Lung (tissue), 12 donors: ENCODE data around the gene TLE6. TPM values are rescaled to one million over a fixed set of nuclear protein-coding genes. Genes with fewer than 3 reads are reported as not detected.
A peak's percentile ranks its signal among the peaks of the same experiment; 100 is the strongest.

Experiments
- ATAC-seq: fragments of 200-7000 bp; cut with Tn5 transposase; one replicate; pipeline ENCODE4 v1.9.1; 2020; ENCODE audit warnings: moderate number of reproducible peaks; ENCODE audit not compliant: insufficient read depth, low FRiP score
- DNase-seq, 3 donors: peaks; one replicate each; pipeline ENCODE4 v3.0.0-alpha.2; 2013 to 2017
- H3K27ac ChIP-seq, 2 donors: one replicate each; pipeline ENCODE4 v1.5.1; 2013; ENCODE audit warnings: mild to moderate bottlenecking in 2 of 2, moderate library complexity in 2 of 2, control low read depth in 1 of 2, inconsistent platforms in 1 of 2, low read depth in 1 of 2, low read length in 1 of 2
- H3K27me3 ChIP-seq, 3 donors: one replicate each; pipeline ENCODE4 v1.5.1; 2013; ENCODE audit warnings: low read length in 2 of 3; ENCODE audit not compliant: control insufficient read depth in 3 of 3, insufficient read depth in 3 of 3
- H3K36me3 ChIP-seq, 4 donors: one replicate each; pipeline ENCODE4 v1.5.1; 2013; ENCODE audit warnings: low read length in 4 of 4, mild to moderate bottlenecking in 1 of 4, moderate library complexity in 1 of 4; ENCODE audit not compliant: control insufficient read depth in 4 of 4, insufficient read depth in 4 of 4
- H3K4me1 ChIP-seq, 5 donors: one replicate each; pipeline ENCODE4 v1.5.1; 2013; ENCODE audit warnings: low read length in 5 of 5, mild to moderate bottlenecking in 2 of 5, moderate library complexity in 1 of 5; ENCODE audit not compliant: control insufficient read depth in 5 of 5, insufficient read depth in 5 of 5
- H3K4me3 ChIP-seq: one replicate; pipeline ENCODE4 v1.5.1; 2013; ENCODE audit warnings: mild to moderate bottlenecking, control low read depth, moderate library complexity
- H3K9ac ChIP-seq, 2 donors: one replicate each; pipeline ENCODE4 v1.5.1; 2013; ENCODE audit warnings: low read length in 2 of 2, control low read depth in 1 of 2; ENCODE audit not compliant: insufficient read depth in 1 of 2
- H3K9me3 ChIP-seq, 4 donors: one replicate each; pipeline ENCODE4 v1.5.1; 2013; ENCODE audit warnings: low read length in 3 of 4, mild to moderate bottlenecking in 1 of 4, moderate library complexity in 1 of 4; ENCODE audit not compliant: control insufficient read depth in 4 of 4, insufficient read depth in 3 of 4
- CTCF ChIP-seq: IDR thresholded peaks from 2 replicates; pipeline ENCODE4 v1.5.1; 2012; ENCODE audit warnings: mild to moderate bottlenecking; ENCODE audit errors: control extremely low read depth, extremely low read depth
- WGBS, 2 donors: extraction: QIAGEN DNeasy Blood & Tissue Kit; methylation state at CpG; one replicate each; pipeline ENCODE4 v1.1.7; 2013; 5-methylcytosine and 5-hydroxymethylcytosine counted together
- polyA plus RNA-seq, 2 donors: library from polyadenylated mRNA; stranded (reverse); fragments of 200-250 nt; gene quantifications; one replicate each; pipeline ENCODE4 v1.2.1, GENCODE V29; 2013
- total RNA-seq, 2 donors: library from RNA; depleted of rRNA in 1 of 2; stranded (reverse); fragments of >200 nt in 1 of 2; gene quantifications; one replicate each; pipeline ENCODE4 v1.2.1, GENCODE V29; 2014 to 2021
- donor health status: control.
- donor health status: control.
- donor health status: Bipolar disorder and iron deficiency.
- donor health status: healthy.
- donor health status: DM: yes; HTN: yes; CAD: no.

TLE6 gene
- total and polyA plus RNA-seq, 4 donors: 6.1 to 8.8 (median 7.2) TPM

DNA sequence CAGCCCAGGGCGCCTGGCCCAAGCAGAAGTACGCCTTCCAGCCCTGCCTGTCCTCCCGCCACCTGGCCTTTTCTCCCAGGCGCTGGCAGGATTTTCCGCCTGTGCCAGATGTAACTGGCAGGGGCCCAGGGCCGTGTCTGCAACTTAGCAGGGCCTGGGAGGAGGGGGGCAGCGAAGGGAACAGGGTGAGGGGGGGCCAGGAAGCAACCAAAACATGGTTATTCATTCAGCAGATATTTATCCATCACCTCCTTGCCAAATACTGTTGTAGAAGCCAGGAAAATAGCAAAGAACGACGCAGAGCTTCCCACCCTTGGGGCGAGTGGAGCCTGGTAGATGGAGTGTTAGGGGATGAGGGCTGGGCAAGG lies 5.6 kb downstream of the TLE6 start:
- DNase-seq: peak; percentile 97 to 98 (median 97)
- peaks cover 0 to 42% (median 18%) of the 10 kb centered on the region in 5 donors for H3K4me1 ChIP-seq
- no peak overlapping the region for H3K9ac ChIP-seq
- H3K4me3 ChIP-seq: no peak overlapping the region
- H3K27me3 ChIP-seq: no peaks in the 10 kb centered on the region
- ATAC-seq: peak; percentile 54
- no peaks in the 10 kb centered on the region for H3K36me3 ChIP-seq
- WGBS, 2 donors: 6 to 9% methylated on average over 10 of the region's 10 CpGs
- H3K9me3 ChIP-seq: no peaks in the 10 kb centered on the region
- H3K27ac ChIP-seq: peak overlapping the region; percentile 26 to 92
- no peak for TF ChIP-seq CTCF

DNA sequence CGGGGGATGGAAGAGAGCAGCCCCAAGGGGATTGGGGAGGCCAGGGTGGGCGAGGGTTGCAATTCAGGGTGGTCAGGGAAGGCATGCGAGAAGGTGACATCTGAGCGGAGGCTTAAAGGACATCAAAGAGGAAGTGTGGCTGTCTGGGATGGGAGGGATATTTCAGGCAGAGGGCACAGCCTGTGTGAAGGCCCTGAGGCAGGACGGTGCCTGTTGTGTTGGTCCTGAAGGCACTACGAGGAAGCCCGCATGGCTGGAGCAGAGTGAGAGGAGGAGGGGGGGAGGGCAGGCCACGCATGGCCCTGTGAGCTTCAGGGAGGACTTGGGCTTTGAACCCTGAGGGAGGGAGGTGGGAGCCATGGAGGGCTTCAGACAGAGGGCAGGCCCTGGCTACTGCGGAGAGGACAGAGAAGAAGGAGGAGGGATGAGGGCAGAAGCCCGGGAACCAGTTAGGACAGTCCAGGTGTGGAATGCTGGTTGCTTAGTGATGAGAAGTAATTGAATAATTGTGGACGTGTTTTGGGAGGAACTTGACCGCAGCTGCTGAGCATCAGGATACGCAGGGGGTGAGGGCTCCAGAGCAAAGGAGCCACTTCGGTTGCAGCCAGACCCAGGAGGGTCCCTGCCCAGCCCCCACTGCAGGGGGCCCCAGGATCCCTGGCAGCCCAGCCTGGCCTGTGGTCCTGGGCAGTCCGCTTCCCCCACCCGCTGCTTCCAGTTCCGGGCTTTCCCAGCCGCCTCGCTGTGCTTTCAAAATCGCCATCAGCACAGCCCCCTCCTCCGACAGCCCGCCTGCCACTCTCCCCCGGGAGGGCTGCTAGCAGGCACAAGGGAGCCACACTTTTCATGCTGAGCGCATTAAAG lies 6.2 kb downstream of the TLE6 start:
- ATAC-seq: peak; percentile 34
- peak overlapping the region; percentile 8 for H3K4me3 ChIP-seq
- no peaks in the 10 kb centered on the region for H3K27me3 ChIP-seq
- peak; percentile 92 to 95 (median 94) for DNase-seq
- no peaks in the 10 kb centered on the region for H3K9me3 ChIP-seq
- TF ChIP-seq CTCF: no peak
- H3K27ac ChIP-seq: peak overlapping the region; percentile 26 to 92
- peaks cover 0 to 39% (median 16%) of the 10 kb centered on the region in 5 donors for H3K4me1 ChIP-seq
- 12 to 15% methylated on average over 24 of the region's 24 CpGs for WGBS, 2 donors
- H3K9ac ChIP-seq: no peak overlapping the region
- H3K36me3 ChIP-seq: no peaks in the 10 kb centered on the region

DNA sequence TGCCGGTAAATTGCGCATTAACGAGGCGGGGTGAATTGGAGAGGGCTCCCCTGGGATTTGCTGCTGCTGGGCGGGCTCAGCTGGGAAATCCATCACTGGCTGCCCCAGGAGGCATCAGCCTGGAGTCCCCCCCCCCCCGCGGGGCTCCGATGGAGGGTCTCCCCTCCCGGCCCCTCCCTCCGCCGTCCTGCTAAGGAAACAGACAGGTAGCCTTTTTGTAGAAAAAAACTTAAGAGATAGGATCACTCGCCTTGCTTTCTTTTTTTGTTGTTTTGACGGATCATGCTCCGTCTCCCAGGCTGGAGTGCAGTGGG lies 6.8 kb downstream of the TLE6 start:
- Histone ChIP-seq H3K4me1 (peaks cover 0 to 38% (median 16%) of the 10 kb centered on the region in 5 donors), H3K27ac (peak overlapping the region in 1 of 2 donors; percentile 92), H3K4me3 (peak overlapping the region; percentile 8), H3K9ac (no peak overlapping the region), H3K27me3 (no peaks in the 10 kb centered on the region), H3K36me3 (no peaks in the 10 kb centered on the region), H3K9me3 (no peaks in the 10 kb centered on the region)
- no peak for TF ChIP-seq CTCF
- ATAC-seq: no peak
- no peak for DNase-seq
- WGBS, 2 donors: 3 to 4% methylated on average over 14 of the region's 14 CpGs
